ENCODE results near the gene LEPR.

LEPR gene

GRCh38 chr1:65409816-65410326, 10.6 kb upstream of the LEPR start:
- H3K4me1 ChIP-seq (ENCODE audit: low read length), result no peaks in the 10 kb centered on the region
- no peaks in the 10 kb centered on the region for H4K20me1 ChIP-seq (ENCODE audit: insufficient read depth, low read length)
- H3K79me2 ChIP-seq (ENCODE audit: low read length), result no peaks in the 10 kb centered on the region
- no peaks in the 10 kb centered on the region for H3K9me3 ChIP-seq (replicated peaks; ENCODE audit: insufficient read depth, low read length)
- no peak for TF ChIP-seq EZH2 (optimal IDR thresholded peaks at IDR 0.05; ENCODE audit: low read depth, low read length)
- TF ChIP-seq, protein P1, sequence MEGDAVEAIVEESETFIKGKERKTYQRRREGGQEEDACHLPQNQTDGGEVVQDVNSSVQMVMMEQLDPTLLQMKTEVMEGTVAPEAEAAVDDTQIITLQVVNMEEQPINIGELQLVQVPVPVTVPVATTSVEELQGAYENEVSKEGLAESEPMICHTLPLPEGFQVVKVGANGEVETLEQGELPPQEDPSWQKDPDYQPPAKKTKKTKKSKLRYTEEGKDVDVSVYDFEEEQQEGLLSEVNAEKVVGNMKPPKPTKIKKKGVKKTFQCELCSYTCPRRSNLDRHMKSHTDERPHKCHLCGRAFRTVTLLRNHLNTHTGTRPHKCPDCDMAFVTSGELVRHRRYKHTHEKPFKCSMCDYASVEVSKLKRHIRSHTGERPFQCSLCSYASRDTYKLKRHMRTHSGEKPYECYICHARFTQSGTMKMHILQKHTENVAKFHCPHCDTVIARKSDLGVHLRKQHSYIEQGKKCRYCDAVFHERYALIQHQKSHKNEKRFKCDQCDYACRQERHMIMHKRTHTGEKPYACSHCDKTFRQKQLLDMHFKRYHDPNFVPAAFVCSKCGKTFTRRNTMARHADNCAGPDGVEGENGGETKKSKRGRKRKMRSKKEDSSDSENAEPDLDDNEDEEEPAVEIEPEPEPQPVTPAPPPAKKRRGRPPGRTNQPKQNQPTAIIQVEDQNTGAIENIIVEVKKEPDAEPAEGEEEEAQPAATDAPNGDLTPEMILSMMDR (IDR thresholded peaks at IDR 0.05; ENCODE audit: low read length), result no peak
- H3K9me2 ChIP-seq (replicated peaks; ENCODE audit: insufficient read depth, low read length), result no peaks in the 10 kb centered on the region
- H3K4me2 ChIP-seq (ENCODE audit: low read depth, low read length), result no peak overlapping the region
- no peak overlapping the region for H2AFZ ChIP-seq (ENCODE audit: low read length)
- H3K27me3 ChIP-seq (replicated peaks; ENCODE audit: insufficient read depth, low read length), result no peaks in the 10 kb centered on the region
- H3K36me3 ChIP-seq (replicated peaks; ENCODE audit: insufficient read depth, low read length), result no peaks in the 10 kb centered on the region
- no peaks in the 10 kb centered on the region for H3F3A ChIP-seq (ENCODE audit: insufficient read depth, low read length)
- no peak overlapping the region for H3K9ac ChIP-seq (ENCODE audit: low read length)
- H3K27ac ChIP-seq (ENCODE audit: low read length), result no peak overlapping the region
- DNase-seq, result no peak
- no peak overlapping the region for H3K4me3 ChIP-seq (ENCODE audit: low read length)

DNA sequence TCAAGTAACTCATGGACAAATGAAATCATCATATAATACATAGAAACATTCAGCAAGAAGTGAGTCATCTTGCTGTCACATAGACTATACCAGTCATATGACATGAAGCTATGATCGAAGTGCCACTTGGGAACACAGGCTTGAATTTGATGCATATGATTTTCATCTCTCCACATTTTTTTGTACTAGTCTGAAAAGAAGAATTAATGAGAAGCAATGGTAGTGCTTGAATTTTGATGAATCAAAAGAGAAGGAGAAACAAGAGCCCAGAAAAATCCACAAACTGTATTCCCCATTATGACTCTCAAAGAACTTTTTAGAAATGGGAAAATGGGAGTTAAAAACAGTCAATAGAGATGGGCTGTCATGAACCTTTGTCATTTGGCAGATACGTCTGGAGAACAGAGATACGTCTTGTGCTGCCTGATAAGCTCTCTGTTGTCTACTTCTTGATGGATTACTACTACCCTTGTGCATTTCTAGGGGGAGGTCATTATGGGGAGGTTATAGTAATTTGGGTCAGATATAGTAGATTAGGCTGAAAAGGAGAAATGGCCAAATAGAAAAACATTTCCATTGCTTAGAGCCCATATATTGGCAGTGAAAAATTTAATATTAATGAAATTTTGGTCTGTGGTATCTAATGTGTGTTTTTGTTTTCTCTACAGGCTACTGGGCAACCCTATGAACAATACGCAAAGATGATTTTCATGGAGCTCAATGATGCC, 8.0 kb upstream of the LEPR start:
- Histone ChIP-seq H3K36me3 (replicated peaks; ENCODE audit: insufficient read depth, low read length) (no peaks in the 10 kb centered on the region), H3K27me3 (replicated peaks; ENCODE audit: insufficient read depth, low read length) (no peaks in the 10 kb centered on the region), H3K4me1 (ENCODE audit: low read length) (0 out of 2 replicates have a peak, but pooled peaks cover 2% of the 10 kb centered on the region)

GRCh38 chr1:65412984-65413375, 7.5 kb upstream of the LEPR start:
- H3K9me3 ChIP-seq (replicated peaks; ENCODE audit: insufficient read depth, low read length), result no peaks in the 10 kb centered on the region
- no peaks in the 10 kb centered on the region for H3F3A ChIP-seq (ENCODE audit: insufficient read depth, low read length)
- H3K4me1 ChIP-seq (ENCODE audit: low read length), result 0 out of 2 replicates have a peak, but pooled peaks cover 4% of the 10 kb centered on the region
- H3K27ac ChIP-seq (ENCODE audit: low read length), result no peak overlapping the region
- H4K20me1 ChIP-seq (ENCODE audit: insufficient read depth, low read length), result no peaks in the 10 kb centered on the region
- H3K9me2 ChIP-seq (replicated peaks; ENCODE audit: insufficient read depth, low read length), result no peaks in the 10 kb centered on the region
- no peaks in the 10 kb centered on the region for H3K36me3 ChIP-seq (replicated peaks; ENCODE audit: insufficient read depth, low read length)
- no peaks in the 10 kb centered on the region for H3K27me3 ChIP-seq (replicated peaks; ENCODE audit: insufficient read depth, low read length)
- DNase-seq, result no peak
- no peak overlapping the region for H3K4me2 ChIP-seq (ENCODE audit: low read depth, low read length)
- no peaks in the 10 kb centered on the region for H3K79me2 ChIP-seq (ENCODE audit: low read length)
- TF ChIP-seq EZH2 (optimal IDR thresholded peaks at IDR 0.05; ENCODE audit: low read depth, low read length) (no peak), EZH2phosphoT487 (IDR thresholded peaks at IDR 0.05; ENCODE audit: low read length) (no peak)
- TF ChIP-seq, protein P1 (IDR thresholded peaks at IDR 0.05; ENCODE audit: low read length), result no peak
- H3K9ac ChIP-seq (ENCODE audit: low read length), result no peak overlapping the region
- H3K4me3 ChIP-seq (ENCODE audit: low read length), result no peak overlapping the region
- no peak overlapping the region for H2AFZ ChIP-seq (ENCODE audit: low read length)

More for the DNA sequence above, 8.0 kb upstream of the LEPR start:
- Histone ChIP-seq H3K4me3 (ENCODE audit: low read length) (no peak overlapping the region), H3K9me3 (replicated peaks; ENCODE audit: insufficient read depth, low read length) (no peaks in the 10 kb centered on the region), H4K20me1 (ENCODE audit: insufficient read depth, low read length) (no peaks in the 10 kb centered on the region), H3K4me2 (ENCODE audit: low read depth, low read length) (no peak overlapping the region), H3F3A (ENCODE audit: insufficient read depth, low read length) (no peaks in the 10 kb centered on the region), H3K79me2 (ENCODE audit: low read length) (no peaks in the 10 kb centered on the region), H2AFZ (ENCODE audit: low read length) (no peak overlapping the region), H3K9me2 (replicated peaks; ENCODE audit: insufficient read depth, low read length) (no peaks in the 10 kb centered on the region), H3K9ac (ENCODE audit: low read length) (no peak overlapping the region), H3K27ac (ENCODE audit: low read length) (no peak overlapping the region)
- TF ChIP-seq EZH2phosphoT487 (IDR thresholded peaks at IDR 0.05; ENCODE audit: low read length) (no peak), EZH2 (optimal IDR thresholded peaks at IDR 0.05; ENCODE audit: low read depth, low read length) (no peak)
- TF ChIP-seq, protein P1 (IDR thresholded peaks at IDR 0.05; ENCODE audit: low read length), result no peak
- DNase-seq, result no peak
